K562 (cell line): Measurements from ENCODE around the gene HLA-DRB1. TPM values are rescaled to one million over a fixed set of nuclear protein-coding genes. Genes with fewer than 3 reads are reported as not detected.

Source experiments
- ATAC-seq: fragments of 200-7000 bp; cut with Tn5 transposase; 3 replicates; pipeline ENCODE4 v1.9.1; 2020; ENCODE audit warnings: moderate library complexity
- BruUV-seq: library from RNA; stranded (reverse); fragments of 400-500 nt; replicated peaks from 2 replicates; lab custom pipeline; 2021; lab: Mats Ljungman, UMichigan
- CTCF ChIA-PET: fragments of 300-600 bp; formaldehyde crosslinking; extraction: SDS; loops from one replicate; lab custom pipeline; 2021; ENCODE audit warnings: low intra/inter-chr PET ratio; lab: Yijun Ruan, JAX
- POLR2A ChIA-PET: fragments of 300-600, 350-650 bp; sonication (Branson Sonifier 250); formaldehyde crosslinking; extraction: SDS; loops from one replicate; lab custom pipeline; 2021; ENCODE audit warnings: antibody characterized with exemption, inconsistent platforms; lab: Yijun Ruan, JAX
- DNase-seq, 4 experiments: peaks; one replicate each; pipeline versions ENCODE4 v3.0.0 to v3.0.0-alpha.2; 2011 to 2018; ENCODE audit warnings: low spot score in 3 of 4, mixed read lengths in 3 of 4; ENCODE audit errors: extremely low read depth in 1 of 4
- FAIRE-seq: peaks from 2 replicates; lab custom pipeline; 2011; peaks lifted over from hg19 to GRCh38; lab: Jason Lieb, UNC
- H2AFZ ChIP-seq: 2 replicates; pipeline ENCODE4 v1.6.0; 2011; ENCODE audit warnings: low read depth, low read length, control low read depth, inconsistent platforms
- H3K27ac ChIP-seq: fragments of 200-600 bp; 3 replicates; pipeline ENCODE4 v1.8.0; 2011; ENCODE audit warnings: low read depth, mild to moderate bottlenecking, control low read depth, inconsistent platforms, low read length, moderate library complexity, mixed read lengths; ENCODE audit errors: extremely low read depth
- H3K27me3 ChIP-seq, 2 experiments: fragments of 300-600 bp in 1 of 2; 2 replicates in 1 of 2; 3 replicates in 1 of 2; pipeline versions ENCODE4 v1.6.0 to v1.8.0; 2011; ENCODE audit warnings: inconsistent platforms in 2 of 2, low read length in 2 of 2, mild to moderate bottlenecking in 1 of 2, mixed read lengths in 1 of 2, moderate library complexity in 1 of 2; ENCODE audit not compliant: control insufficient read depth in 2 of 2, insufficient read depth in 2 of 2
- H3K36me3 ChIP-seq: fragments of 300-600 bp; 3 replicates; pipeline ENCODE4 v1.8.0; 2011; ENCODE audit warnings: mild to moderate bottlenecking, low read length, inconsistent platforms; ENCODE audit not compliant: control insufficient read depth, insufficient read depth
- H3K4me1 ChIP-seq, 2 experiments: fragments of 200-600 bp in 1 of 2; replicated peaks in 1 of 2; 2 replicates in 1 of 2; 3 replicates in 1 of 2; pipeline versions ENCODE4 v1.5.1 to v1.8.0; 2011; ENCODE audit warnings: inconsistent platforms in 2 of 2, low read length in 2 of 2, mild to moderate bottlenecking in 1 of 2, mixed read lengths in 1 of 2, moderate library complexity in 1 of 2; ENCODE audit not compliant: control insufficient read depth in 2 of 2, insufficient read depth in 2 of 2
- H3K4me2 ChIP-seq: 2 replicates; pipeline ENCODE4 v1.6.1; 2011; ENCODE audit warnings: low read length, control low read depth, inconsistent platforms, mixed read lengths; ENCODE audit not compliant: insufficient read depth
- H3K4me3 ChIP-seq: fragments of 200-600 bp; sonication (generic), shearing (Covaris generic); 2 replicates; pipeline ENCODE4 v1.5.1; 2016; ENCODE audit warnings: control low read depth, inconsistent platforms
- H3K79me2 ChIP-seq: fragments of 200-600 bp; 3 replicates; pipeline ENCODE4 v1.8.0; 2011; ENCODE audit warnings: low read length, inconsistent platforms; ENCODE audit not compliant: control insufficient read depth, insufficient read depth
- H3K9ac ChIP-seq, 2 experiments: 2 replicates each; pipeline versions ENCODE4 v1.6.0 to v1.6.1; 2011; ENCODE audit warnings: low read depth in 2 of 2, low read length in 2 of 2, control low read depth in 1 of 2, inconsistent platforms in 1 of 2, mild to moderate bottlenecking in 1 of 2, mixed read lengths in 1 of 2; ENCODE audit not compliant: insufficient read depth in 1 of 2
- H3K9me1 ChIP-seq: one replicate; pipeline ENCODE4 v1.6.0; 2011; ENCODE audit warnings: inconsistent platforms, mild to moderate bottlenecking, low read length, moderate library complexity; ENCODE audit not compliant: control insufficient read depth, insufficient read depth
- H3K9me3 ChIP-seq: replicated peaks from 2 replicates; pipeline ENCODE4 v1.5.1; 2011; ENCODE audit warnings: low read depth, low read length, inconsistent platforms; ENCODE audit not compliant: control insufficient read depth, insufficient read depth
- H4K20me1 ChIP-seq: replicated peaks from 2 replicates; pipeline ENCODE4 v1.6.1; 2011; ENCODE audit warnings: low read length, inconsistent platforms, mixed read lengths; ENCODE audit not compliant: control insufficient read depth, insufficient read depth
- CBFB ChIP-seq: sonication (generic); formaldehyde crosslinking; IDR thresholded peaks from 2 replicates; pipeline ENCODE4 v1.4.0; 2020; ENCODE audit warnings: mild to moderate bottlenecking, missing genetic modification reagents
- CREM ChIP-seq: IDR thresholded peaks from 2 replicates; pipeline ENCODE4 v1.6.1; 2014; ENCODE audit warnings: antibody characterized with exemption, low read depth
- CXXC5 ChIP-seq: fragments of 250-450 bp; sonication (Bioruptor Pico); IDR thresholded peaks from 2 replicates; pipeline ENCODE4 v1.8.0; 2022; ENCODE audit warnings: inconsistent platforms, mild to moderate bottlenecking, moderate library complexity
- ERF ChIP-seq: fragments of 450-650 bp; formaldehyde crosslinking; IDR thresholded peaks from 2 replicates; pipeline ENCODE4 v1.4.0; 2020; ENCODE audit warnings: mild to moderate bottlenecking, mixed read lengths
- NCOA1 ChIP-seq: fragments of 450-650 bp; IDR thresholded peaks from 2 replicates; pipeline ENCODE4 v1.6.1; 2016; ENCODE audit warnings: low read depth
- PHTF2 ChIP-seq: fragments of 250-450 bp; sonication (Bioruptor Pico); IDR thresholded peaks from 2 replicates; pipeline ENCODE4 v1.5.0; 2021; ENCODE audit warnings: mild to moderate bottlenecking
- SMARCA4 ChIP-seq: fragments of 450-650 bp; IDR thresholded peaks from 2 replicates; pipeline ENCODE4 v1.6.1; 2016
- SNIP1 ChIP-seq: fragments of 450-650 bp; IDR thresholded peaks from 2 replicates; pipeline ENCODE4 v1.7.1; 2017; ENCODE audit warnings: low read depth, mild to moderate bottlenecking
- ZNF551 ChIP-seq: fragments of 250-450 bp; sonication (Bioruptor Pico); IDR thresholded peaks from 2 replicates; pipeline ENCODE4 v1.5.0; 2021; ENCODE audit warnings: mild to moderate bottlenecking, moderate library complexity
- in situ Hi-C: fragments of 300-500 bp; cut with MboI; formaldehyde crosslinking; loops from 4 replicates; pipeline ENCODE4 v1.15.0; 2018; ENCODE audit warnings: inconsistent platforms, mixed read lengths
- intact Hi-C: fragments of 100-400 bp; cut with micrococcal nuclease; formaldehyde crosslinking; loops from 2 replicates; pipeline ENCODE4 v1.14.2; 2022
- polyA plus RNA-seq, 8 experiments: library from polyadenylated mRNA; depleted of rRNA in 4 of 8; stranded (reverse) in 5 of 8; unstranded in 3 of 8; fragments of >200 nt; fragmentation: Nextera tagmentation in 2 of 8; fragmentation: Illumina TruSeq in 1 of 8; extraction: Ambion mirVana in 2 of 8; extraction: Trizol in 1 of 8; gene quantifications; 2 replicates each; pipeline versions ENCODE4 v1.2.1 to v1.2.3, GENCODE V29; 2011 to 2014; ENCODE audit warnings: inconsistent platforms in 1 of 8, missing spikeins in 1 of 8
- total RNA-seq, 7 experiments: library from RNA; depleted of rRNA in 6 of 7; stranded (reverse); fragments of >200 nt in 6 of 7; fragmentation: Illumina TruSeq in 2 of 7; extraction: Trizol in 2 of 7; gene quantifications; 2 replicates each; pipeline versions ENCODE4 v1.2.1 to v1.2.3, GENCODE V29; 2011 to 2021; ENCODE audit warnings: low replicate concordance in 1 of 7
- TF ChIP-seq, protein P1 (sequence below): fragments of 250-450 bp; sonication (Bioruptor Pico); IDR thresholded peaks from 2 replicates; pipeline ENCODE4 v1.8.0; 2021; ENCODE audit warnings: borderline replicate concordance, mild to moderate bottlenecking, moderate library complexity; ENCODE audit not compliant: poor library complexity, severe bottlenecking
- TF ChIP-seq, protein P2 (sequence below): fragments of 250-450 bp; sonication (Bioruptor Pico); IDR thresholded peaks from 2 replicates; pipeline ENCODE4 v1.5.0; 2021
- TF ChIP-seq, protein P3 (sequence below): fragments of 150-350 bp; conservative IDR thresholded peaks from 2 replicates; pipeline ENCODE4 v1.6.1; 2014; ENCODE audit warnings: low read length
- TF ChIP-seq, protein P4 (sequence below): fragments of 450-650 bp; formaldehyde crosslinking; IDR thresholded peaks from 2 replicates; pipeline ENCODE4 v1.4.0; 2020; ENCODE audit warnings: mild to moderate bottlenecking, moderate library complexity

HLA-DRB1 gene
- total and polyA plus RNA-seq, 9 of the 15 experiments (the other 6 are each of a cell fraction or from before 2014, with no cell fraction given): 0.06 to 0.78 (median 0.06) TPM; not detected in 6

DNA sequence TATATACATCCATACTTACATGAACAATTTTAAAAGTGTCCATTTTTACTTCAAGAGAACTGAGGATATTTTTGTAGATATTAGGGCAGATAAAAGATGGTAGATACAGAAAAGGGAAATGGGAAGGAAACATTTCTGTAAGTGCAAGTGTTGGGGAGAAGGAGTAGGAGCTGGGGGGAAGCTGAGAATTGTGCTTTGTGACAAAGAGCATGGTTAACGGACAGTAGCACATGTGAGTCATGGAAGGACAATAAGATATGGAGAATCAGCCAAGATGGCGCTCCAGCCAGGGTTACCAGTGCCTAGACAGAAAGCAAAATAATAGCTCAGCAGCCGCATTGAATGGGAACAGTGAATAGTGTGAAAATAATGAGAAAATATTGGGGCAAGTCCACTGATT is 12.7 kb upstream of the HLA-DRB1 start (continued):
- TF ChIP-seq SMARCA4 (no peak), CXXC5 (CRISPR knock-in tag) (no peak), CBFB (CRISPR knock-in tag) (no peak), NCOA1 (no peak), ERF (no peak)
- TF ChIP-seq, protein P1, sequence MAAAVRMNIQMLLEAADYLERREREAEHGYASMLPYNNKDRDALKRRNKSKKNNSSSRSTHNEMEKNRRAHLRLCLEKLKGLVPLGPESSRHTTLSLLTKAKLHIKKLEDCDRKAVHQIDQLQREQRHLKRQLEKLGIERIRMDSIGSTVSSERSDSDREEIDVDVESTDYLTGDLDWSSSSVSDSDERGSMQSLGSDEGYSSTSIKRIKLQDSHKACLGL (CRISPR knock-in tag): no peak

DNA sequence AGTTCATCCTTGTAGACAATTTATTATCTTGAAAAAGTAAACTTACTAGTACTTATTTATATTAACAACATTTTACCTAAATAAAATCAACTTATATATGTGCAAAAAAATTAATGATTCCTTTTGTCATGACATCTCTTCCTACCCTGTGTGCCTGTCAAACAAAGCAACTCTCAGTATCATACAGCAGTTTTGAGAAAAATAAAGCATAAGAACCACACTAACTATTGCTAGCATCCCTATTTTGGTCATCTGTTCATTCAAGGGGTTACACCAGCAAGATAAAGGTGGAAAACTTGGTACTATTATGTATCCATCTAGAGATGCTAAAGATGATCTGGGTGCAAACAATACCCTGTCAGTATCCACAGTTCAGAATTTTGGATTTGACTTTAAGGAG is 7.4 kb upstream of the HLA-DRB1 start:
- no peaks in the 10 kb centered on the region for H3K9me1 ChIP-seq
- H2AFZ ChIP-seq: no peak overlapping the region
- H3K4me2 ChIP-seq: no peak overlapping the region
- H3K9ac ChIP-seq: no peak overlapping the region
- CTCF ChIA-PET: no interaction called here
- no peak overlapping the region for H3K27ac ChIP-seq
- in situ Hi-C loops: no loop called here
- no peaks in the 10 kb centered on the region for H3K27me3 ChIP-seq
- no TSS peak for BruUV-seq
- no peaks in the 10 kb centered on the region for H3K79me2 ChIP-seq
- no peak for ATAC-seq
- FAIRE-seq: no peak
- no peak for DNase-seq
- no peaks in the 10 kb centered on the region for H3K4me1 ChIP-seq
- no peak overlapping the region for H3K4me3 ChIP-seq
- TF ChIP-seq CREM: no peak
- TF ChIP-seq, protein P2, sequence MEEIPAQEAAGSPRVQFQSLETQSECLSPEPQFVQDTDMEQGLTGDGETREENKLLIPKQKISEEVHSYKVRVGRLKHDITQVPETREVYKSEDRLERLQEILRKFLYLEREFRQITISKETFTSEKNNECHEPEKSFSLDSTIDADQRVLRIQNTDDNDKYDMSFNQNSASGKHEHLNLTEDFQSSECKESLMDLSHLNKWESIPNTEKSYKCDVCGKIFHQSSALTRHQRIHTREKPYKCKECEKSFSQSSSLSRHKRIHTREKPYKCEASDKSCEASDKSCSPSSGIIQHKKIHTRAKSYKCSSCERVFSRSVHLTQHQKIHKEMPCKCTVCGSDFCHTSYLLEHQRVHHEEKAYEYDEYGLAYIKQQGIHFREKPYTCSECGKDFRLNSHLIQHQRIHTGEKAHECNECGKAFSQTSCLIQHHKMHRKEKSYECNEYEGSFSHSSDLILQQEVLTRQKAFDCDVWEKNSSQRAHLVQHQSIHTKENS (CRISPR knock-in tag): no peak
- no peak for TF ChIP-seq SNIP1
- TF ChIP-seq, protein P3, sequence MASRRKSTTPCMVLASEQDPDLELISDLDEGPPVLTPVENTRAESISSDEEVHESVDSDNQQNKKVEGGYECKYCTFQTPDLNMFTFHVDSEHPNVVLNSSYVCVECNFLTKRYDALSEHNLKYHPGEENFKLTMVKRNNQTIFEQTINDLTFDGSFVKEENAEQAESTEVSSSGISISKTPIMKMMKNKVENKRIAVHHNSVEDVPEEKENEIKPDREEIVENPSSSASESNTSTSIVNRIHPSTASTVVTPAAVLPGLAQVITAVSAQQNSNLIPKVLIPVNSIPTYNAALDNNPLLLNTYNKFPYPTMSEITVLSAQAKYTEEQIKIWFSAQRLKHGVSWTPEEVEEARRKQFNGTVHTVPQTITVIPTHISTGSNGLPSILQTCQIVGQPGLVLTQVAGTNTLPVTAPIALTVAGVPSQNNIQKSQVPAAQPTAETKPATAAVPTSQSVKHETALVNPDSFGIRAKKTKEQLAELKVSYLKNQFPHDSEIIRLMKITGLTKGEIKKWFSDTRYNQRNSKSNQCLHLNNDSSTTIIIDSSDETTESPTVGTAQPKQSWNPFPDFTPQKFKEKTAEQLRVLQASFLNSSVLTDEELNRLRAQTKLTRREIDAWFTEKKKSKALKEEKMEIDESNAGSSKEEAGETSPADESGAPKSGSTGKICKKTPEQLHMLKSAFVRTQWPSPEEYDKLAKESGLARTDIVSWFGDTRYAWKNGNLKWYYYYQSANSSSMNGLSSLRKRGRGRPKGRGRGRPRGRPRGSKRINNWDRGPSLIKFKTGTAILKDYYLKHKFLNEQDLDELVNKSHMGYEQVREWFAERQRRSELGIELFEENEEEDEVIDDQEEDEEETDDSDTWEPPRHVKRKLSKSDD: no peak
- no peak for TF ChIP-seq ZNF551 (CRISPR knock-in tag)
- TF ChIP-seq, protein P4, sequence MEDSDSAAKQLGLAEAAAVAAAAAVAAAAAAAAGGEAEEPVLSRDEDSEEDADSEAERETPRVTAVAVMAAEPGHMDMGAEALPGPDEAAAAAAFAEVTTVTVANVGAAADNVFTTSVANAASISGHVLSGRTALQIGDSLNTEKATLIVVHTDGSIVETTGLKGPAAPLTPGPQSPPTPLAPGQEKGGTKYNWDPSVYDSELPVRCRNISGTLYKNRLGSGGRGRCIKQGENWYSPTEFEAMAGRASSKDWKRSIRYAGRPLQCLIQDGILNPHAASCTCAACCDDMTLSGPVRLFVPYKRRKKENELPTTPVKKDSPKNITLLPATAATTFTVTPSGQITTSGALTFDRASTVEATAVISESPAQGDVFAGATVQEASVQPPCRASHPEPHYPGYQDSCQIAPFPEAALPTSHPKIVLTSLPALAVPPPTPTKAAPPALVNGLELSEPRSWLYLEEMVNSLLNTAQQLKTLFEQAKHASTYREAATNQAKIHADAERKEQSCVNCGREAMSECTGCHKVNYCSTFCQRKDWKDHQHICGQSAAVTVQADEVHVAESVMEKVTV (CRISPR knock-in tag): no peak
- no peak for TF ChIP-seq PHTF2 (CRISPR knock-in tag)
- H4K20me1 ChIP-seq: no peaks in the 10 kb centered on the region
- intact Hi-C loops: no loop called here
- POLR2A ChIA-PET: no interaction called here
- no peaks in the 10 kb centered on the region for H3K9me3 ChIP-seq
- no peaks in the 10 kb centered on the region for H3K36me3 ChIP-seq
